ENCODE results near the gene PRKAG3. TPM values are rescaled to one million over a fixed set of nuclear protein-coding genes. Genes with fewer than 3 reads are reported as not detected.

The PRKAG3 gene
- total and polyA plus RNA-seq, 2 donors (not counting 3 experiments of a cell fraction or from before 2014, with no cell fraction given), result not detected

- dilution Hi-C loops (cut with MboI; ENCODE audit: extremely low pct_ligation_motif_present, low sequenced_read_pairs), result no loop called here
- Histone ChIP-seq H3K9me1 (replicated peaks; ENCODE audit: control insufficient read depth, extremely low read depth, insufficient read depth, low read length) (no peaks in the 10 kb centered on the region), H3K9me3 (replicated peaks; ENCODE audit: control insufficient read depth, insufficient read depth, low read length) (no peaks in the 10 kb centered on the region), H3K4me3 (replicated peaks in 1 of 3; ENCODE audit: insufficient read depth in 1 of 3, low read depth in 1 of 3, low read length in 3 of 3) (no peak overlapping the region), H2AFZ (ENCODE audit: low read depth, low read length) (no peak overlapping the region), H4K20me1 (replicated peaks; ENCODE audit: control insufficient read depth, extremely low read depth, insufficient read depth, low read length) (no peaks in the 10 kb centered on the region), H3K9ac (replicated peaks; ENCODE audit: extremely low read depth, insufficient read depth, low read length) (no peak overlapping the region), H3K27ac (ENCODE audit: insufficient read depth, low read depth, low read length) (no peak overlapping the region), H3K4me1 (ENCODE audit: control insufficient read depth, extremely low read depth, insufficient read depth, low read length) (peaks cover 17% of the 10 kb centered on the region), H3K36me3 (ENCODE audit: control insufficient read depth in 2 of 2, extremely low read depth in 1 of 2, insufficient read depth in 2 of 2, low read length in 2 of 2) (no peaks in the 10 kb centered on the region), H3K4me2 (ENCODE audit: insufficient read depth, low read length) (no peak overlapping the region), H3K27me3 (ENCODE audit: control insufficient read depth in 2 of 2, insufficient read depth in 2 of 2, low read length in 2 of 2) (no peaks in the 10 kb centered on the region), H3K79me2 (ENCODE audit: control insufficient read depth, insufficient read depth, low read length) (no peaks in the 10 kb centered on the region)
- DNase-seq (ENCODE audit: low read depth, low spot score) (no peak), FAIRE-seq (no peak)
- ChIA-PET CTCF (interaction anchor here (1.3 kb wide), 1 partner anchor 21 kb away, joined by 3 read pairs; no protein-coding TSS in a partner anchor), POLR2A (no interaction called here)
- intact Hi-C loops (cut with micrococcal nuclease), result no loop called here
- no peak for TF ChIP-seq JUN (IDR thresholded peaks at IDR 0.05; ENCODE audit: borderline replicate concordance, insufficient read depth, insufficient read length, low read depth)
- no peak for TF ChIP-seq POLR2AphosphoS5 (IDR thresholded peaks at IDR 0.05; ENCODE audit: insufficient read depth, low read depth, low read length)
- TF ChIP-seq FOS (IDR thresholded peaks at IDR 0.05; ENCODE audit: borderline replicate concordance, insufficient read depth, low read length), result no peak
- TF ChIP-seq MYC (IDR thresholded peaks at IDR 0.05; ENCODE audit: low read depth, low read length), result no peak
- TF ChIP-seq GATA2 (IDR thresholded peaks at IDR 0.05; ENCODE audit: insufficient read depth, insufficient read length, low read depth, low read length), result no peak
- TF ChIP-seq POLR2A (IDR thresholded peaks at IDR 0.05; ENCODE audit: low read depth, low read length), result no peak
- no peak for TF ChIP-seq EZH2 (IDR thresholded peaks at IDR 0.05; ENCODE audit: borderline replicate concordance, low read depth, low read length, severe bottlenecking)
- no peak for TF ChIP-seq MAX (IDR thresholded peaks at IDR 0.05; ENCODE audit: insufficient read depth, insufficient read length)
- TF ChIP-seq CTCF (IDR thresholded peaks at IDR 0.05; ENCODE audit: extremely low read depth in 1 of 2, insufficient read depth in 1 of 2, low read depth in 1 of 2, low read length in 2 of 2), result no peak
- BruUV-seq (replicated peaks), result no TSS peak
Measured at GRCh38 chr2:218830526-218831306, 887 bp downstream of the PRKAG3 start.

All from endothelial cell of umbilical vein (primary cell).